ENCODE results near the gene AREL1.
A peak's percentile ranks its signal among the peaks of the same experiment; 100 is the strongest.

Gene AREL1

GRCh38 chr14:74683406-74683805 lies 29.5 kb downstream of the AREL1 start:
- no peak overlapping the region for H3K27ac Mint-ChIP-seq
- H3K9me3 Mint-ChIP-seq = no peaks in the 10 kb centered on the region
- H3K4me3 Mint-ChIP-seq = no peak overlapping the region

GRCh38 chr14:74682169-74682952 lies 30.5 kb downstream of the AREL1 start:
- ATAC-seq (no peak), DNase-seq (no peak)
- no peaks in the 10 kb centered on the region for H3K9me3 Mint-ChIP-seq
- H3K27me3 Mint-ChIP-seq = no peaks in the 10 kb centered on the region
- H3K27ac Mint-ChIP-seq = no peak overlapping the region
- H3K4me3 Mint-ChIP-seq = no peak overlapping the region
- H3K4me1 Mint-ChIP-seq = peaks cover 22% of the 10 kb centered on the region

More at GRCh38 chr14:74683406-74683805, 29.5 kb downstream of the AREL1 start:
- Mint-ChIP-seq H3K27me3 (no peaks in the 10 kb centered on the region), H3K4me1 (peaks cover 22% of the 10 kb centered on the region)
- DNase-seq = no peak
- ATAC-seq = no peak

GRCh38 chr14:74675219-74675618 lies 37.7 kb downstream of the AREL1 start:
- DNase-seq (no peak), ATAC-seq (no peak)
- H3K27me3 Mint-ChIP-seq = no peaks in the 10 kb centered on the region
- H3K4me3 Mint-ChIP-seq = no peak overlapping the region
- H3K4me1 Mint-ChIP-seq = no peaks in the 10 kb centered on the region
- H3K9me3 Mint-ChIP-seq = no peaks in the 10 kb centered on the region
- H3K27ac Mint-ChIP-seq = no peak overlapping the region

- DNase-seq = no peak
- H3K27me3 Mint-ChIP-seq = no peaks in the 10 kb centered on the region
- H3K27ac Mint-ChIP-seq = no peak overlapping the region
- H3K4me3 Mint-ChIP-seq = no peak overlapping the region
- no peaks in the 10 kb centered on the region for H3K4me1 Mint-ChIP-seq
- no peak for ATAC-seq
- H3K9me3 Mint-ChIP-seq = no peaks in the 10 kb centered on the region
These were observed 39.1 kb downstream of the AREL1 start for GRCh38 chr14:74673768-74674167.

- ATAC-seq = no peak
These were observed 41.1 kb downstream of the AREL1 start for GRCh38 chr14:74671789-74672188.

GRCh38 chr14:74670726-74671411 lies 42.0 kb downstream of the AREL1 start:
- H3K27me3 Mint-ChIP-seq = no peaks in the 10 kb centered on the region
- ATAC-seq = no peak
- no peak overlapping the region for H3K4me3 Mint-ChIP-seq
- no peak overlapping the region for H3K27ac Mint-ChIP-seq
- H3K9me3 Mint-ChIP-seq = no peaks in the 10 kb centered on the region
- DNase-seq = no peak
- peaks cover 4% of the 10 kb centered on the region for H3K4me1 Mint-ChIP-seq

More at GRCh38 chr14:74671789-74672188, 41.1 kb downstream of the AREL1 start:
- Mint-ChIP-seq H3K4me1 (peaks cover 4% of the 10 kb centered on the region), H3K27ac (no peak overlapping the region), H3K4me3 (no peak overlapping the region), H3K27me3 (no peaks in the 10 kb centered on the region), H3K9me3 (no peaks in the 10 kb centered on the region)
- DNase-seq = no peak

GRCh38 chr14:74669846-74670245 lies 43.0 kb downstream of the AREL1 start:
- peaks cover 4% of the 10 kb centered on the region for H3K4me1 Mint-ChIP-seq
- no peak overlapping the region for H3K27ac Mint-ChIP-seq
- H3K9me3 Mint-ChIP-seq = no peaks in the 10 kb centered on the region
- no peak for DNase-seq
- ATAC-seq = no peak
- H3K4me3 Mint-ChIP-seq = no peak overlapping the region
- no peaks in the 10 kb centered on the region for H3K27me3 Mint-ChIP-seq

- Mint-ChIP-seq H3K4me3 (no peak overlapping the region), H3K27me3 (no peaks in the 10 kb centered on the region), H3K9me3 (no peaks in the 10 kb centered on the region), H3K27ac (no peak overlapping the region), H3K4me1 (peaks cover 4% of the 10 kb centered on the region)
- ATAC-seq (no peak), DNase-seq (no peak)
These were observed 43.6 kb downstream of the AREL1 start for GRCh38 chr14:74669256-74669655.

- peak overlapping the region; percentile 54 to 93 for H3K27ac Mint-ChIP-seq
These were observed 45.1 kb downstream of the AREL1 start for GRCh38 chr14:74667758-74668157.

GRCh38 chr14:74664717-74665116 lies 48.2 kb downstream of the AREL1 start:
- H3K9me3 Mint-ChIP-seq = no peaks in the 10 kb centered on the region
- H3K4me1 Mint-ChIP-seq = peaks cover 4% of the 10 kb centered on the region
- ATAC-seq (no peak), DNase-seq (no peak)
- H3K4me3 Mint-ChIP-seq = no peak overlapping the region
- H3K27me3 Mint-ChIP-seq = no peaks in the 10 kb centered on the region
- H3K27ac Mint-ChIP-seq = no peak overlapping the region

More at GRCh38 chr14:74667758-74668157, 45.1 kb downstream of the AREL1 start:
- H3K4me3 Mint-ChIP-seq = no peak overlapping the region
- H3K9me3 Mint-ChIP-seq = no peaks in the 10 kb centered on the region
- peaks cover 4% of the 10 kb centered on the region for H3K4me1 Mint-ChIP-seq
- DNase-seq (no peak), ATAC-seq (peak; percentile 79)
- no peaks in the 10 kb centered on the region for H3K27me3 Mint-ChIP-seq

GRCh38 chr14:74663884-74664283 lies 49.0 kb downstream of the AREL1 start:
- ATAC-seq = no peak
- H3K27me3 Mint-ChIP-seq = no peaks in the 10 kb centered on the region

GRCh38 chr14:74661726-74662450 lies 51.0 kb downstream of the AREL1 start:
- H3K27me3 Mint-ChIP-seq = no peaks in the 10 kb centered on the region
- H3K27ac Mint-ChIP-seq = peak overlapping the region in 1 of 2 donors; percentile 65
- H3K4me1 Mint-ChIP-seq = no peaks in the 10 kb centered on the region
- H3K9me3 Mint-ChIP-seq = no peaks in the 10 kb centered on the region
- DNase-seq (no peak), ATAC-seq (no peak)
- no peak overlapping the region for H3K4me3 Mint-ChIP-seq

More at GRCh38 chr14:74663884-74664283, 49.0 kb downstream of the AREL1 start:
- H3K4me1 Mint-ChIP-seq = peaks cover 4% of the 10 kb centered on the region
- H3K4me3 Mint-ChIP-seq = no peak overlapping the region
- no peaks in the 10 kb centered on the region for H3K9me3 Mint-ChIP-seq
- no peak overlapping the region for H3K27ac Mint-ChIP-seq
- DNase-seq = no peak

- ATAC-seq (no peak), DNase-seq (no peak)
- no peak overlapping the region for H3K4me3 Mint-ChIP-seq
- H3K9me3 Mint-ChIP-seq = no peaks in the 10 kb centered on the region
- H3K4me1 Mint-ChIP-seq = no peaks in the 10 kb centered on the region
- H3K27me3 Mint-ChIP-seq = no peaks in the 10 kb centered on the region
- peak overlapping the region in 1 of 2 donors; percentile 19 for H3K27ac Mint-ChIP-seq
These were observed 52.0 kb downstream of the AREL1 start for GRCh38 chr14:74660863-74661262.

GRCh38 chr14:74660167-74660566 lies 52.7 kb downstream of the AREL1 start:
- Mint-ChIP-seq H3K27me3 (no peaks in the 10 kb centered on the region), H3K4me3 (no peak overlapping the region), H3K27ac (peak overlapping the region in 1 of 2 donors; percentile 67), H3K9me3 (no peaks in the 10 kb centered on the region), H3K4me1 (peaks cover under 1% of the 10 kb centered on the region)
- DNase-seq = no peak
- no peak for ATAC-seq

GRCh38 chr14:74658535-74659131 lies 54.2 kb downstream of the AREL1 start:
- peaks cover 10% of the 10 kb centered on the region for H3K4me1 Mint-ChIP-seq
- H3K27me3 Mint-ChIP-seq = no peaks in the 10 kb centered on the region
- DNase-seq (no peak), ATAC-seq (no peak)
- no peak overlapping the region for H3K27ac Mint-ChIP-seq
- no peaks in the 10 kb centered on the region for H3K9me3 Mint-ChIP-seq
- H3K4me3 Mint-ChIP-seq = no peak overlapping the region
